Colonic mucosa (tissue), 4 donors: ENCODE data around the gene STX16. TPM values are rescaled to one million over a fixed set of nuclear protein-coding genes. Genes with fewer than 3 reads are reported as not detected.

Experiments
- DNase-seq: peaks from one replicate; pipeline ENCODE4 v3.0.0-alpha.2; 2020
- H3K27ac ChIP-seq: fragments of 200-600 bp; one replicate; pipeline ENCODE4 v1.8.0; 2021
- H3K27me3 ChIP-seq: fragments of 200-600 bp; one replicate; pipeline ENCODE4 v1.8.0; 2021
- H3K36me3 ChIP-seq: fragments of 200-600 bp; one replicate; pipeline ENCODE4 v1.8.0; 2021
- H3K4me1 ChIP-seq: fragments of 200-600 bp; one replicate; pipeline ENCODE4 v1.8.0; 2021; ENCODE audit warnings: mild to moderate bottlenecking
- H3K4me3 ChIP-seq: fragments of 200-600 bp; one replicate; pipeline ENCODE4 v1.8.0; 2021
- H3K9ac ChIP-seq, 2 donors: one replicate each; pipeline ENCODE4 v1.7.0; 2013; ENCODE audit warnings: control low read depth in 2 of 2, low read depth in 2 of 2, low read length in 2 of 2
- H3K9me3 ChIP-seq: fragments of 200-600 bp; one replicate; pipeline ENCODE4 v1.8.0; 2021
- intact Hi-C: fragments of 100-400 bp; cut with DNase I; formaldehyde crosslinking; loops from one replicate; pipeline ENCODE4 v1.14.1; 2022
- total RNA-seq, 2 donors: library from RNA; stranded (reverse); fragmentation: NEBNext Ultra II Directional in 1 of 2; extraction: Animal tissue kit (Norgen Biotek cat#: 25700) in 1 of 2; gene quantifications; one replicate each; pipeline ENCODE4 v1.2.1, GENCODE V29; 2021
- TF ChIP-seq, protein P1 (sequence below): fragments of 200-600 bp; IDR thresholded peaks from one replicate; pipeline ENCODE4 v1.8.0; 2022; ENCODE audit warnings: antibody characterized with exemption, mild to moderate bottlenecking
- donor health status: healthy.
- donor health status: DM: no; HTN: no; CAD: no.
- donor health status: DM: no; HTN: no; CAD: no.

Gene STX16
- total RNA-seq, 2 donors from 2014 or later, result 36.3 to 38.3 TPM

DNA sequence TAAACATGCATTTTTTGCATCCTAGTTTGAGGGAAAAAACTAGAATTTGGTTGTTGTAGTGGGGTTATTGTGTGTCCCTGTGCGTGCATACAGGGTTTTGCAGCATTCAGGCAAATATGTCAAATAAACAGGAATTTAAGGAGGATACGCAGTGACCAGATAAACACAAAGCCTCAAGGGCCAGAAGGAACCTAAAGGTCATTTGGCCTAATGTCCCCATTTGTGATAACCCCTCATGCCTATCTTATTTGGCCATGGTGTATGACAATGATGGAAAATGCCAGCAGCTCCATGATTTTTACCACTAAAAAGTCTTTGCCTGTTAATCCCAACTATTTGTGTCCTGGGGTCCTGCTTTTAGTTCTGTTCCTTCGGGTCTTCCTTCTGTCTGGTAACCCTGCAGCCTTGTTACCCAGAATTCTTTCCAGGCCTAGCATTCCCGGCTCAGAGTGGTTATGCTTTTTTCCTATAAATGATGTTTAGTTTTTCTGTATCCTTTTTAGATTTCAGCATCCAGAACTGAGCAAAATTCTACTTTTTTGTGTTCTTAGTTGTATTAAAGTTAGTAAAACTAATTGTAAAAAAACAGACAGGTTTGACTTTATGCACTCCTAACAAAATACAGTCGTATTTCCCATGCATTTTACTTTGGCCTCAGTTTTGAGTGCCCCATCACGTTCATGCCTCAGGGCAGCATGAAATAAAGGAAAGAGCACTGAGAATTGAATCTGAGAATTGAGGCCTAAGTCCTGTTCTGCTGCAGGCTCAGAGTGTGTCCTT is 4.4 kb downstream of the STX16 start:
- TF ChIP-seq, protein P1, sequence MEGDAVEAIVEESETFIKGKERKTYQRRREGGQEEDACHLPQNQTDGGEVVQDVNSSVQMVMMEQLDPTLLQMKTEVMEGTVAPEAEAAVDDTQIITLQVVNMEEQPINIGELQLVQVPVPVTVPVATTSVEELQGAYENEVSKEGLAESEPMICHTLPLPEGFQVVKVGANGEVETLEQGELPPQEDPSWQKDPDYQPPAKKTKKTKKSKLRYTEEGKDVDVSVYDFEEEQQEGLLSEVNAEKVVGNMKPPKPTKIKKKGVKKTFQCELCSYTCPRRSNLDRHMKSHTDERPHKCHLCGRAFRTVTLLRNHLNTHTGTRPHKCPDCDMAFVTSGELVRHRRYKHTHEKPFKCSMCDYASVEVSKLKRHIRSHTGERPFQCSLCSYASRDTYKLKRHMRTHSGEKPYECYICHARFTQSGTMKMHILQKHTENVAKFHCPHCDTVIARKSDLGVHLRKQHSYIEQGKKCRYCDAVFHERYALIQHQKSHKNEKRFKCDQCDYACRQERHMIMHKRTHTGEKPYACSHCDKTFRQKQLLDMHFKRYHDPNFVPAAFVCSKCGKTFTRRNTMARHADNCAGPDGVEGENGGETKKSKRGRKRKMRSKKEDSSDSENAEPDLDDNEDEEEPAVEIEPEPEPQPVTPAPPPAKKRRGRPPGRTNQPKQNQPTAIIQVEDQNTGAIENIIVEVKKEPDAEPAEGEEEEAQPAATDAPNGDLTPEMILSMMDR, result no peak
- no peak for DNase-seq
- no peak overlapping the region for H3K27ac ChIP-seq

DNA sequence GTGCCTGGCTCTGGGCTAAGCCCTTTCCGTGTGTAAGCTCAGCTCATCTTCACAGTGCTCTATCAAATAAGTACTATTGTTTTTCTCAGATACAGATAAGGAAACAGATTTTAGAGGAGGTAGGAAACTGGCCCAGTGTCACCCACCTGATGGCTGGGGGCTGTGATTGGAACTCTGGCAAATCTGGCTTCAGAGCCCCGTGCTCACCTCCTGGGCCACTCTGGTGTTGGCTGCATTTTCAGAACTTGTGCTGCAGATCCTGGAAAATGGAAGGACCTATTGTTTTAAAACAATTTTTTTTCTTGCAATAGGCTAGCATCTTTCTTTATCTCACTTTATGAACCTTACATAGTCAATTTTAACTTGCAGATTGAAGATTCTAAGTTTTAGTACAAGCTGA is 5.7 kb downstream of the STX16 start:
- TF ChIP-seq, protein P1, result no peak
- Histone ChIP-seq H3K9me3 (no peaks in the 10 kb centered on the region), H3K9ac (no peak overlapping the region), H3K27ac (no peak overlapping the region), H3K4me3 (no peak overlapping the region), H3K36me3 (no peaks in the 10 kb centered on the region), H3K4me1 (peaks cover 8% of the 10 kb centered on the region), H3K27me3 (no peaks in the 10 kb centered on the region)
- intact Hi-C loops, result no loop called here
- no peak for DNase-seq

More for the DNA sequence above, 4.4 kb downstream of the STX16 start:
- Histone ChIP-seq H3K27me3 (no peaks in the 10 kb centered on the region), H3K36me3 (no peaks in the 10 kb centered on the region), H3K4me1 (peaks cover 8% of the 10 kb centered on the region), H3K4me3 (no peak overlapping the region), H3K9ac (no peak overlapping the region), H3K9me3 (no peaks in the 10 kb centered on the region)
- intact Hi-C loops, result no loop called here

DNA sequence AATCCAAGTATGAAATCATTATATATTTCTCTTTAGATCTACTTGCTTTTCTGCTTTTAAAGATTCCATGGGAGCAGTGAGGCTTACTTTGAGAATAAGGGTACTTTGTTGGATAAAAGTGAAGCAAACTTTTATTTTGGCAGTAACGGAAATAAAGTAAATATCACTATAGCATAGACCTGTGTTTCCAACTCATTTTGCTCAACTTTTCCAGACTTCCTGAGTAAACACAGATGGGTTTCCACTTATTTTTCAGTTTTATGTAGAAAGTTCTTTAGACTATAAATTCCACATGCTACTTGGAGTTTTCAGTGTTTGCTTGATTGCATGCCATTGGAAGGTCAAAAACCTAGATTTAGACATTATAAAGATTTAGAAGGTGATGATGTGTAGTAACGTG is 6.2 kb downstream of the STX16 start:
- H3K9ac ChIP-seq, result no peak overlapping the region
- intact Hi-C loops, result no loop called here

DNA sequence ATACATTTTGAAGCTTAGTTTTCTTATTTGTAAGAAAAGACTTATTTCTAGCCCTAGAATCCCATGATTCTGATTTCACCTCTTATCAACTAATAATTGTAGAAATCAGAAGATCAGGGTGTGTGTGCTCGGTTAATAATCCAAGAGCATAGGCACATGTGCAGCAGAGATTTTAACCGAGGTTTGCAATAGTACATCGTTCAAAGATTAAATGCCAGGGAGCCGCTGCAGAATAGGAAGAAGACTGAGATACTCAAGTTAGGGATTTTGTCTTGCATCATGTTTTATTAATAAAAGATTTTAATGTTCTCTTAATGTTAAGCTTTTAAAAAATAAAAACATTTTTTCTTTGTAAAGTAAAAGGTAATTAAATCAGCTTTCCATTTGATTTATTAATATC is 6.9 kb downstream of the STX16 start:
- H3K9me3 ChIP-seq, result no peaks in the 10 kb centered on the region
- no peak overlapping the region for H3K27ac ChIP-seq
- no peaks in the 10 kb centered on the region for H3K27me3 ChIP-seq
- DNase-seq, result no peak
- H3K36me3 ChIP-seq, result no peaks in the 10 kb centered on the region
- H3K4me1 ChIP-seq, result peaks cover 7% of the 10 kb centered on the region
- TF ChIP-seq, protein P1, result no peak
- intact Hi-C loops, result no loop called here
- no peak overlapping the region for H3K9ac ChIP-seq
- no peak overlapping the region for H3K4me3 ChIP-seq

More for the DNA sequence above, 6.2 kb downstream of the STX16 start:
- no peak for DNase-seq
- no peaks in the 10 kb centered on the region for H3K36me3 ChIP-seq
- H3K27me3 ChIP-seq, result no peaks in the 10 kb centered on the region
- no peaks in the 10 kb centered on the region for H3K9me3 ChIP-seq
- H3K4me1 ChIP-seq, result peaks cover 8% of the 10 kb centered on the region
- H3K4me3 ChIP-seq, result no peak overlapping the region
- TF ChIP-seq, protein P1, result no peak
- H3K27ac ChIP-seq, result no peak overlapping the region

DNA sequence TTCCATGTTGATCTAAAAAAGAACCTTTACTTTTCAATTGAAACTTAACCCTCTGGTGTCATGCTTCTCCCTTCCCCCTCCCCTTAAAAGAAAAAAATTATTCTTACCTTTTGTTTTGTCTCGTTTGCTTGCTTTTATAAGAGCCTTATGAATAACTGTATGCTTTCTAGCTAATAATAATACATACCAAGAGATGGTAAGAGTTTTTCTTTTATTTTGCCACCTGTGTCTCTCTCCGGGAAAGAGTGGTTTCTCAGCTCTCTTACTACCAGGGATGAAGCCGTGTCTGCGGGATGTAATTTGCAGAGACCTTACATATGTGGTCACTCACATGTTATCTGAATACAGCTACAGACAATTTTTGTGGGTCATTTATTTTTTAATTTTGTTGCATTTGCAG is 7.7 kb downstream of the STX16 start:
- no peaks in the 10 kb centered on the region for H3K9me3 ChIP-seq

More for the DNA sequence above, 7.7 kb downstream of the STX16 start:
- no peaks in the 10 kb centered on the region for H3K27me3 ChIP-seq
- no peak for DNase-seq
- no peak overlapping the region for H3K9ac ChIP-seq
- no peaks in the 10 kb centered on the region for H3K4me1 ChIP-seq
- intact Hi-C loops, result no loop called here
- H3K4me3 ChIP-seq, result no peak overlapping the region
- TF ChIP-seq, protein P1, result no peak
- no peak overlapping the region for H3K27ac ChIP-seq
- H3K36me3 ChIP-seq, result no peaks in the 10 kb centered on the region
